Nephron progenitor cell (in vitro differentiated cells): ENCODE measurements around the gene CREBBP.
A peak's percentile ranks its signal among the peaks of the same experiment; 100 is the strongest.

ENCODE experiments used
- DNase-seq: peaks from one replicate; pipeline ENCODE4 v3.0.0; 2021
- H3K27ac Mint-ChIP-seq: 2 replicates; pipeline ENCODE4 v1.8.0; 2021; ENCODE audit warnings: mild to moderate bottlenecking, moderate library complexity, mixed read lengths
- H3K27me3 Mint-ChIP-seq: 2 replicates; pipeline ENCODE4 v1.8.0; 2021; ENCODE audit warnings: mild to moderate bottlenecking, low read depth, mixed read lengths; ENCODE audit not compliant: poor library complexity
- H3K36me3 Mint-ChIP-seq: 2 replicates; pipeline ENCODE4 v1.8.0; 2021; ENCODE audit warnings: low read depth, mixed read lengths
- H3K4me1 Mint-ChIP-seq: 2 replicates; pipeline ENCODE4 v1.8.0; 2021; ENCODE audit warnings: mixed read lengths
- H3K4me3 Mint-ChIP-seq: 2 replicates; pipeline ENCODE4 v1.8.0; 2021; ENCODE audit warnings: mild to moderate bottlenecking, moderate library complexity, mixed read lengths
- H3K9me3 Mint-ChIP-seq: 2 replicates; pipeline ENCODE4 v1.8.0; 2021; ENCODE audit warnings: mild to moderate bottlenecking, moderate library complexity, mixed read lengths
- CTCF ChIP-seq: fragments of 200-600 bp; sonication (generic); IDR thresholded peaks from 2 replicates; pipeline ENCODE4 v1.5.0; 2021; ENCODE audit warnings: antibody characterized with exemption

CREBBP gene

DNA sequence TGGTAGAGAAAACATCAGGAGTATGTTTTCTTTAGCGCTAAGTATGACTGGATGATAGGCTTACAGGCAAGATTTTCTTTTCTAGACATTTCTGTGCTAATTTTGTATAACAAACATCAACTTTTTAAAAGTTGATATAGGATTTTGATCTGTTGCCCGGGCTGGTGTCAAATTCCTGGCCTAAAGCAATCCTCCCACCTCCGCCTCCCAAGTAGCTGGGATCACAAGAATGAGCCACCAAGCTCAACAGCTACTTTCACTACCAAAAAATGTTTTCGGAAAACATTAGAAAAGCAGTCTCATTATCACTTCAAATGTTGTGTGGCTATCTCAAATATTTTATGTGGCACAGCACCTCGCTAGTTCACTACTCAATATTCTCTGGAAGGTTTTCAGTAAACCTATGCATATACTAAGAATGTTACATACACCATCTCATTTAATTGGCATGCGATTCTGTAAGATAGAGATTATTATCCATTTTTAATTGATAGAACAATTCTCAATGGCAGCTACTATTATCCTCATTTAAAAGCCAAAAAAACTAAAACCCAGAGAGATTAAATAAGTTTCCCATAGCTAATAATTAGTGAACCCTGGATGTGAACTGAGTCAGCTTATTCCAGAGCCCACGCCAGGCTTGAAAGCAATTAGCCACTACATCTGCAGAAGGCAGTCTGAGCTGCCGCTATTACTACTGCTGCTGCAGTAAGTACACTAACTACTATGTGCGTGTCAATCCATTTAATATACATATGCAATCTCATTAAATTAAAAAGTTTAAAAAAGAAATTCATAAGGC is 41.7 kb downstream of the CREBBP start:
- Mint-ChIP-seq H3K9me3 (peaks cover 18% of the 10 kb centered on the region), H3K4me1 (peaks cover 31% of the 10 kb centered on the region), H3K36me3 (peaks cover 62% of the 10 kb centered on the region), H3K4me3 (no peak overlapping the region), H3K27me3 (no peaks in the 10 kb centered on the region), H3K27ac (peak overlapping the region; percentile 13)
- DNase-seq, result no peak
- no peak for TF ChIP-seq CTCF

DNA sequence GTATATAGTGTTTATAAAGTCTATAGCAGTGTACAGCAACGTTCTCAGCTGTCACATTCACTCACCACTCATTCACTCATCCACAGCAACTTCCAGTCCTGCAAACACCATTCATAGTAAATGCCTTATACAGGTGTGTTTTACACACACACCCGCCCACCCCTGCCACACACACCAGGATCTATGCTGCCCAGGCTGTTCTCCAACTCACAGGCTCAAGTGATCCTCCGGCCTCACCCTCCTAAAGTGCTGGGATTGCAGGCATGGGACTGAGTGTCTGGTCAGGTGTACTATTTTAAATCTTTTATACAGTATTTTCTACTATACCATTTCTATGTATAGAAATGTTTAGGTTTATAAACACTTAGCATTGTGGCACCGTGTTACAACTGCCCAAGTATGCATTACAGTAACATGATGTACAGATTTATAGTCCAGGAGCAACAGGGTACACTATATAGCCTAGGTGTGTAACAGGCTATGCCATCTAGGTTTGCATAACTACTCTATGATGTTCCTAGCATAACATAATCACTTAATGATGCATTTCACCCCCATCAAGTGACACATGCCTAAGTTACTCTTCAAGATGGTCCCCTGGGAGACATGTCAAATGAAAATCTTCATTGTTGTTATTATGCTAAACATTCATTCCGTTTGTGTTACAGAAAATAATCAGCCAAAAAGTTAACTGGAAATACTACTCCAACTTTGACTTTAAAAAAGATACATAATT is 42.5 kb downstream of the CREBBP start:
- Mint-ChIP-seq H3K9me3 (peaks cover 25% of the 10 kb centered on the region), H3K27me3 (no peaks in the 10 kb centered on the region), H3K4me3 (no peak overlapping the region), H3K36me3 (peaks cover 70% of the 10 kb centered on the region), H3K4me1 (peaks cover 31% of the 10 kb centered on the region), H3K27ac (no peak overlapping the region)
- TF ChIP-seq CTCF, result no peak
- DNase-seq, result no peak

DNA sequence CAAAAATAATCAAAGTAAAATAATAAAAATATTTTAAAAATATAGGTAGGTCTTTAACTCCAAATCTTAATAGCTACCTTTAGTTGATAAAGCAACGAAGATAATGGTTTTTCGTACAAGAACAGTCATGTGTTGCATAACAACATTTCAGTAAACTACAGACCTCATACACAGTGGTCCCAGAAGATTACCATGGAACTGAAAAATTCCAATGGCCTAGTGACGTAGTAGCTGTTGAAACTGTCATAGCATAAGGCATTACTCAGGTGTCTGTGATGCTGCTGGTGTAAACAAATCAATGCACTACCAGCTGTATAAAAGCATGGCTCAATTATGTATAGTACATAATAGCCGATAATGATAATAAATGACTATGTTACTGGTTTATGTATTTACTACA is 43.9 kb downstream of the CREBBP start:
- Mint-ChIP-seq H3K36me3 (peaks cover 77% of the 10 kb centered on the region), H3K4me1 (peaks cover 25% of the 10 kb centered on the region), H3K9me3 (peaks cover 35% of the 10 kb centered on the region)

GRCh38 chr16:3835089-3835602 is 45.4 kb downstream of the CREBBP start:
- Mint-ChIP-seq H3K4me1 (peaks cover 17% of the 10 kb centered on the region), H3K27me3 (no peaks in the 10 kb centered on the region), H3K9me3 (peaks cover 44% of the 10 kb centered on the region), H3K4me3 (no peak overlapping the region), H3K27ac (no peak overlapping the region), H3K36me3 (peaks cover 82% of the 10 kb centered on the region)
- no peak for TF ChIP-seq CTCF
- DNase-seq, result no peak

More for the DNA sequence above, 43.9 kb downstream of the CREBBP start:
- no peak for DNase-seq
- no peak overlapping the region for H3K27ac Mint-ChIP-seq
- no peak for TF ChIP-seq CTCF
- H3K4me3 Mint-ChIP-seq, result no peak overlapping the region
- H3K27me3 Mint-ChIP-seq, result no peaks in the 10 kb centered on the region

- H3K9me3 Mint-ChIP-seq, result peaks cover 44% of the 10 kb centered on the region
- no peak for TF ChIP-seq CTCF
- H3K27ac Mint-ChIP-seq, result no peak overlapping the region
- H3K4me3 Mint-ChIP-seq, result no peak overlapping the region
- DNase-seq, result no peak
- no peaks in the 10 kb centered on the region for H3K4me1 Mint-ChIP-seq
- H3K27me3 Mint-ChIP-seq, result no peaks in the 10 kb centered on the region
- peaks cover 86% of the 10 kb centered on the region for H3K36me3 Mint-ChIP-seq
Observed at GRCh38 chr16:3832668-3833067, 47.8 kb downstream of the CREBBP start.
